HepG2 (cell line): ENCODE data around the gene ALOX12. TPM values are rescaled to one million over a fixed set of nuclear protein-coding genes. Genes with fewer than 3 reads are reported as not detected.
A peak's percentile ranks its signal among the peaks of the same experiment; 100 is the strongest.

Source experiments
- ARNT ChIP-seq: fragments of 450-650 bp; IDR thresholded peaks from 2 replicates; pipeline ENCODE4 v1.6.1; 2017
- KLF13 ChIP-seq: sonication (generic); formaldehyde crosslinking; IDR thresholded peaks from 2 replicates; pipeline ENCODE4 v1.4.0; 2020; ENCODE audit warnings: mild to moderate bottlenecking, missing genetic modification reagents
- NKX3-1 ChIP-seq: sonication (generic); formaldehyde crosslinking; IDR thresholded peaks from 2 replicates; pipeline ENCODE4 v1.5.0; 2020; ENCODE audit warnings: missing genetic modification reagents
- PPARG ChIP-seq: conservative IDR thresholded peaks from 2 replicates; pipeline ENCODE4 v1.6.1; 2016; ENCODE audit warnings: missing biosample characterization, missing genetic modification reagents
- SNAPC2 ChIP-seq: sonication (generic); formaldehyde crosslinking; IDR thresholded peaks from 2 replicates; pipeline ENCODE4 v1.8.1; 2022; ENCODE audit warnings: mild to moderate bottlenecking, missing genetic modification reagents
- ZNF180 ChIP-seq: sonication (generic); formaldehyde crosslinking; IDR thresholded peaks from 2 replicates; pipeline ENCODE4 v1.4.0; 2020; ENCODE audit warnings: low read depth, missing genetic modification reagents, borderline replicate concordance
- ZNF761 ChIP-seq: sonication (generic); formaldehyde crosslinking; conservative IDR thresholded peaks from 2 replicates; pipeline ENCODE4 v1.4.0; 2020; ENCODE audit warnings: mild to moderate bottlenecking, missing genetic modification reagents
- polyA plus RNA-seq, 8 experiments: library from polyadenylated mRNA; depleted of rRNA in 3 of 8; stranded (reverse) in 7 of 8; unstranded in 1 of 8; fragments of >200 nt; fragmentation: Illumina TruSeq in 4 of 8; extraction: Trizol in 4 of 8; gene quantifications; 2 replicates each; pipeline versions ENCODE4 v1.2.1 to v1.2.3, GENCODE V29; 2011 to 2016; ENCODE audit warnings: low read depth in 4 of 8, missing spikeins in 1 of 8, mixed read lengths in 1 of 8; ENCODE audit not compliant: insufficient read depth in 1 of 8
- total RNA-seq, 5 experiments: library from RNA; depleted of rRNA; stranded (reverse); fragments of >200 nt; fragmentation: Illumina TruSeq; extraction: Trizol; gene quantifications; 2 replicates each; pipeline ENCODE4 v1.2.3, GENCODE V29; 2016; ENCODE audit warnings: low read depth in 1 of 5
- TF ChIP-seq, protein P1 (sequence below): sonication (generic); formaldehyde crosslinking; IDR thresholded peaks from 2 replicates; pipeline ENCODE4 v1.5.1; 2020; ENCODE audit warnings: mild to moderate bottlenecking, missing genetic modification reagents, borderline replicate concordance
- TF ChIP-seq, protein P2 (sequence below), 2 experiments: fragments of 450-650 bp in 1 of 2; sonication (generic) in 1 of 2; formaldehyde crosslinking in 1 of 2; IDR thresholded peaks; 2 replicates each; pipeline versions ENCODE4 v1.6.1 to v1.8.0; 2016 to 2022; ENCODE audit warnings: antibody characterized with exemption in 1 of 2, mild to moderate bottlenecking in 1 of 2, missing genetic modification reagents in 1 of 2
- TF ChIP-seq, protein P3 (sequence below): IDR thresholded peaks from 2 replicates; pipeline ENCODE4 v1.6.1; 2016
- TF ChIP-seq, protein P4 (sequence below): sonication (generic); formaldehyde crosslinking; IDR thresholded peaks from 2 replicates; pipeline ENCODE4 v1.4.0; 2020; ENCODE audit warnings: missing genetic modification reagents

Gene ALOX12
- total and polyA plus RNA-seq, 2 of the 13 experiments (the other 11 are each of a cell fraction or from before 2014, with no cell fraction given) = not detected

DNA sequence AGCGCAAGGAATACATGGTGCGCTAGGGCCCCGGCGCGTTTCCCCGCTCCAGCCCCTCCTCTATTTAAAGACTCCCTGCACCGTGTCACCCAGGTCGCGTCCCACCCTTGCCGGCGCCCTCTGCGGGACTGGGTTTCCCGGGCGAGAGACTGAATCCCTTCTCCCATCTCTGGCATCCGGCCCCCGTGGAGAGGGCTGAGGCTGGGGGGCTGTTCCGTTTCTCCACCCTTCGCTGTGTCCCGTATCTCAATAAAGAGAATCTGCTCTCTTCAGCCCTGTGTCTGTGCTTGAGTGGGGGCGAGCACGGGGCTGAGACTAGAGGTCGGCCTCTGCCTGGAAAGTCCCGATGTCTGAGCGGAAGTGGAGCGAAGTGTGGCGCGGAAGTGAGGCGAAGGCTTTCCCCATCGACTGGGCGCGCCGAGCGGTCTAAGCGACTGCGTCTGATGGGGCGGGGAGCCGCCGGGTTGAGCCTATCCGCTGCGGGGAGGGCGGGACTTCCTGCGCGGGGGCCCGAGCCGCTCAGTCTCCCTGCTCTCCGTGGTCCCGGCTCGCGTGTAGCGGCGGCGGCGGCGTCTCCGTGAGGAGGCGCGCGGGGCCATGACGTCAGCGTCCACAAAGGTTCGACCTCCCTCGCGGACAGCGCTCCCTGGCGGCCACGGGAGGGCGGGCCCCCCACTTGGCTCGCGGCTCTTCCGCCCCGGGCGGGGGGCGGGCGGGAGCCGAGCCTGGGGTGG is 18.6 kb downstream of the ALOX12 start (continued):
- TF ChIP-seq, protein P1, sequence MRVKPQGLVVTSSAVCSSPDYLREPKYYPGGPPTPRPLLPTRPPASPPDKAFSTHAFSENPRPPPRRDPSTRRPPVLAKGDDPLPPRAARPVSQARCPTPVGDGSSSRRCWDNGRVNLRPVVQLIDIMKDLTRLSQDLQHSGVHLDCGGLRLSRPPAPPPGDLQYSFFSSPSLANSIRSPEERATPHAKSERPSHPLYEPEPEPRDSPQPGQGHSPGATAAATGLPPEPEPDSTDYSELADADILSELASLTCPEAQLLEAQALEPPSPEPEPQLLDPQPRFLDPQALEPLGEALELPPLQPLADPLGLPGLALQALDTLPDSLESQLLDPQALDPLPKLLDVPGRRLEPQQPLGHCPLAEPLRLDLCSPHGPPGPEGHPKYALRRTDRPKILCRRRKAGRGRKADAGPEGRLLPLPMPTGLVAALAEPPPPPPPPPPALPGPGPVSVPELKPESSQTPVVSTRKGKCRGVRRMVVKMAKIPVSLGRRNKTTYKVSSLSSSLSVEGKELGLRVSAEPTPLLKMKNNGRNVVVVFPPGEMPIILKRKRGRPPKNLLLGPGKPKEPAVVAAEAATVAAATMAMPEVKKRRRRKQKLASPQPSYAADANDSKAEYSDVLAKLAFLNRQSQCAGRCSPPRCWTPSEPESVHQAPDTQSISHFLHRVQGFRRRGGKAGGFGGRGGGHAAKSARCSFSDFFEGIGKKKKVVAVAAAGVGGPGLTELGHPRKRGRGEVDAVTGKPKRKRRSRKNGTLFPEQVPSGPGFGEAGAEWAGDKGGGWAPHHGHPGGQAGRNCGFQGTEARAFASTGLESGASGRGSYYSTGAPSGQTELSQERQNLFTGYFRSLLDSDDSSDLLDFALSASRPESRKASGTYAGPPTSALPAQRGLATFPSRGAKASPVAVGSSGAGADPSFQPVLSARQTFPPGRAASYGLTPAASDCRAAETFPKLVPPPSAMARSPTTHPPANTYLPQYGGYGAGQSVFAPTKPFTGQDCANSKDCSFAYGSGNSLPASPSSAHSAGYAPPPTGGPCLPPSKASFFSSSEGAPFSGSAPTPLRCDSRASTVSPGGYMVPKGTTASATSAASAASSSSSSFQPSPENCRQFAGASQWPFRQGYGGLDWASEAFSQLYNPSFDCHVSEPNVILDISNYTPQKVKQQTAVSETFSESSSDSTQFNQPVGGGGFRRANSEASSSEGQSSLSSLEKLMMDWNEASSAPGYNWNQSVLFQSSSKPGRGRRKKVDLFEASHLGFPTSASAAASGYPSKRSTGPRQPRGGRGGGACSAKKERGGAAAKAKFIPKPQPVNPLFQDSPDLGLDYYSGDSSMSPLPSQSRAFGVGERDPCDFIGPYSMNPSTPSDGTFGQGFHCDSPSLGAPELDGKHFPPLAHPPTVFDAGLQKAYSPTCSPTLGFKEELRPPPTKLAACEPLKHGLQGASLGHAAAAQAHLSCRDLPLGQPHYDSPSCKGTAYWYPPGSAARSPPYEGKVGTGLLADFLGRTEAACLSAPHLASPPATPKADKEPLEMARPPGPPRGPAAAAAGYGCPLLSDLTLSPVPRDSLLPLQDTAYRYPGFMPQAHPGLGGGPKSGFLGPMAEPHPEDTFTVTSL (CRISPR knock-in tag) = no peak
- TF ChIP-seq SNAPC2 (CRISPR knock-in tag) (no peak), ARNT (no peak), PPARG (no peak), NKX3-1 (CRISPR knock-in tag) (0 out of 2 replicates have a peak, but pooled peaks have one; percentile 14), ZNF180 (CRISPR knock-in tag) (no peak), ZNF761 (CRISPR knock-in tag) (no peak; the same call in 1 of the 2 replicates), KLF13 (no peak)
- TF ChIP-seq, protein P2, sequence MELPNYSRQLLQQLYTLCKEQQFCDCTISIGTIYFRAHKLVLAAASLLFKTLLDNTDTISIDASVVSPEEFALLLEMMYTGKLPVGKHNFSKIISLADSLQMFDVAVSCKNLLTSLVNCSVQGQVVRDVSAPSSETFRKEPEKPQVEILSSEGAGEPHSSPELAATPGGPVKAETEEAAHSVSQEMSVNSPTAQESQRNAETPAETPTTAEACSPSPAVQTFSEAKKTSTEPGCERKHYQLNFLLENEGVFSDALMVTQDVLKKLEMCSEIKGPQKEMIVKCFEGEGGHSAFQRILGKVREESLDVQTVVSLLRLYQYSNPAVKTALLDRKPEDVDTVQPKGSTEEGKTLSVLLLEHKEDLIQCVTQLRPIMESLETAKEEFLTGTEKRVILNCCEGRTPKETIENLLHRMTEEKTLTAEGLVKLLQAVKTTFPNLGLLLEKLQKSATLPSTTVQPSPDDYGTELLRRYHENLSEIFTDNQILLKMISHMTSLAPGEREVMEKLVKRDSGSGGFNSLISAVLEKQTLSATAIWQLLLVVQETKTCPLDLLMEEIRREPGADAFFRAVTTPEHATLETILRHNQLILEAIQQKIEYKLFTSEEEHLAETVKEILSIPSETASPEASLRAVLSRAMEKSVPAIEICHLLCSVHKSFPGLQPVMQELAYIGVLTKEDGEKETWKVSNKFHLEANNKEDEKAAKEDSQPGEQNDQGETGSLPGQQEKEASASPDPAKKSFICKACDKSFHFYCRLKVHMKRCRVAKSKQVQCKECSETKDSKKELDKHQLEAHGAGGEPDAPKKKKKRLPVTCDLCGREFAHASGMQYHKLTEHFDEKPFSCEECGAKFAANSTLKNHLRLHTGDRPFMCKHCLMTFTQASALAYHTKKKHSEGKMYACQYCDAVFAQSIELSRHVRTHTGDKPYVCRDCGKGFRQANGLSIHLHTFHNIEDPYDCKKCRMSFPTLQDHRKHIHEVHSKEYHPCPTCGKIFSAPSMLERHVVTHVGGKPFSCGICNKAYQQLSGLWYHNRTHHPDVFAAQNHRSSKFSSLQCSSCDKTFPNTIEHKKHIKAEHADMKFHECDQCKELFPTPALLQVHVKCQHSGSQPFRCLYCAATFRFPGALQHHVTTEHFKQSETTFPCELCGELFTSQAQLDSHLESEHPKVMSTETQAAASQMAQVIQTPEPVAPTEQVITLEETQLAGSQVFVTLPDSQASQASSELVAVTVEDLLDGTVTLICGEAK (IDR thresholded peaks at IDR 0.05) = peak; percentile 15; the same call in 1 of the 2 replicates
- TF ChIP-seq, protein P2 (CRISPR knock-in tag; IDR thresholded peaks at IDR 0.05) = peak; percentile 84
- TF ChIP-seq, protein P3, sequence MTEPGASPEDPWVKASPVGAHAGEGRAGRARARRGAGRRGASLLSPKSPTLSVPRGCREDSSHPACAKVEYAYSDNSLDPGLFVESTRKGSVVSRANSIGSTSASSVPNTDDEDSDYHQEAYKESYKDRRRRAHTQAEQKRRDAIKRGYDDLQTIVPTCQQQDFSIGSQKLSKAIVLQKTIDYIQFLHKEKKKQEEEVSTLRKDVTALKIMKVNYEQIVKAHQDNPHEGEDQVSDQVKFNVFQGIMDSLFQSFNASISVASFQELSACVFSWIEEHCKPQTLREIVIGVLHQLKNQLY = no peak
- TF ChIP-seq, protein P4, sequence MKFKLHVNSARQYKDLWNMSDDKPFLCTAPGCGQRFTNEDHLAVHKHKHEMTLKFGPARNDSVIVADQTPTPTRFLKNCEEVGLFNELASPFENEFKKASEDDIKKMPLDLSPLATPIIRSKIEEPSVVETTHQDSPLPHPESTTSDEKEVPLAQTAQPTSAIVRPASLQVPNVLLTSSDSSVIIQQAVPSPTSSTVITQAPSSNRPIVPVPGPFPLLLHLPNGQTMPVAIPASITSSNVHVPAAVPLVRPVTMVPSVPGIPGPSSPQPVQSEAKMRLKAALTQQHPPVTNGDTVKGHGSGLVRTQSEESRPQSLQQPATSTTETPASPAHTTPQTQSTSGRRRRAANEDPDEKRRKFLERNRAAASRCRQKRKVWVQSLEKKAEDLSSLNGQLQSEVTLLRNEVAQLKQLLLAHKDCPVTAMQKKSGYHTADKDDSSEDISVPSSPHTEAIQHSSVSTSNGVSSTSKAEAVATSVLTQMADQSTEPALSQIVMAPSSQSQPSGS = peak; percentile 99
